Fibroblast of lung (primary cell): ENCODE measurements around the gene SESN1. TPM values are rescaled to one million over a fixed set of nuclear protein-coding genes. Genes with fewer than 3 reads are reported as not detected.
A peak's percentile ranks its signal among the peaks of the same experiment; 100 is the strongest.
"Not testable (repeated sequence)": the region's sequence is repeated elsewhere in the genome, so short reads cannot be mapped to it uniquely, and the experiment has no call there.

Source experiments
- DNase-seq, 2 donors: peaks; one replicate each; pipeline versions ENCODE4 v3.0.0 to v3.0.0-alpha.2; 2010; ENCODE audit warnings: low read depth in 2 of 2
- H2AFZ ChIP-seq: 2 replicates; pipeline ENCODE4 v1.5.1; 2012; ENCODE audit warnings: low read length, control low read depth, inconsistent platforms
- H3K27ac ChIP-seq: 2 replicates; pipeline ENCODE4 v1.5.1; 2011; ENCODE audit warnings: low read length, control low read depth; ENCODE audit not compliant: insufficient read depth
- H3K27me3 ChIP-seq: 2 replicates; pipeline ENCODE4 v1.5.1; 2011; ENCODE audit warnings: mild to moderate bottlenecking, low read length; ENCODE audit not compliant: control insufficient read depth, insufficient read depth
- H3K36me3 ChIP-seq: 2 replicates; pipeline ENCODE4 v1.5.1; 2011; ENCODE audit warnings: low read length; ENCODE audit not compliant: control insufficient read depth, insufficient read depth
- H3K4me1 ChIP-seq: 2 replicates; pipeline ENCODE4 v1.5.1; 2011; ENCODE audit warnings: low read length; ENCODE audit not compliant: control insufficient read depth, insufficient read depth; ENCODE audit errors: extremely low read depth
- H3K4me2 ChIP-seq: 2 replicates; pipeline ENCODE4 v1.5.1; 2011; ENCODE audit warnings: low read length, control low read depth; ENCODE audit not compliant: insufficient read depth; ENCODE audit errors: extremely low read depth
- H3K4me3 ChIP-seq, 4 experiments: fragments of 200-600 bp in 1 of 4; sonication (generic) in 1 of 4; replicated peaks in 1 of 4; 2 replicates each; pipeline ENCODE4 v1.5.1; 2011 to 2016; ENCODE audit warnings: low read length in 4 of 4, low read depth in 3 of 4, mild to moderate bottlenecking in 3 of 4, control low read depth in 2 of 4, inconsistent platforms in 1 of 4, mixed read lengths in 1 of 4; ENCODE audit not compliant: insufficient read depth in 1 of 4; ENCODE audit errors: control extremely low read depth in 1 of 4
- H3K79me2 ChIP-seq: 2 replicates; pipeline ENCODE4 v1.5.1; 2012; ENCODE audit warnings: mild to moderate bottlenecking, low read length, inconsistent platforms; ENCODE audit not compliant: control insufficient read depth, insufficient read depth
- H3K9ac ChIP-seq: 2 replicates; pipeline ENCODE4 v1.5.1; 2011; ENCODE audit warnings: mild to moderate bottlenecking, low read length, control low read depth; ENCODE audit not compliant: insufficient read depth
- H3K9me3 ChIP-seq: 2 replicates; pipeline ENCODE4 v1.5.1; 2012; ENCODE audit warnings: low read depth, low read length; ENCODE audit not compliant: control insufficient read depth, insufficient read depth
- H4K20me1 ChIP-seq: 2 replicates; pipeline ENCODE4 v1.5.1; 2011; ENCODE audit warnings: low read length; ENCODE audit not compliant: control insufficient read depth, insufficient read depth; ENCODE audit errors: extremely low read depth
- EZH2 ChIP-seq: IDR thresholded peaks from 2 replicates; pipeline ENCODE4 v1.5.1; 2012; ENCODE audit warnings: low read length, control low read depth, mild to moderate bottlenecking; ENCODE audit errors: missing control alignments
- polyA minus RNA-seq: library from RNA; depleted of rRNA, polyadenylated mRNA; stranded (reverse); fragments of >200 nt; gene quantifications from 2 replicates; pipeline ENCODE4 v1.2.3, GENCODE V29; 2011; ENCODE audit warnings: low replicate concordance
- polyA plus RNA-seq, 2 donors: library from polyadenylated mRNA; depleted of rRNA in 1 of 2; stranded (reverse) in 1 of 2; unstranded in 1 of 2; fragments of >200 nt; gene quantifications; 2 replicates each; pipeline ENCODE4 v1.2.1, GENCODE V29; 2011 to 2012; ENCODE audit warnings: missing spikeins in 1 of 2
- total RNA-seq: library from RNA; depleted of rRNA; stranded (reverse); fragments of >200 nt; gene quantifications from 2 replicates; pipeline ENCODE4 v1.2.1, GENCODE V29; 2014
- TF ChIP-seq, protein P1 (sequence below), 2 donors: IDR thresholded peaks in 1 of 2; conservative IDR thresholded peaks in 1 of 2; 1 replicate in 1 of 2; 2 replicates in 1 of 2; pipeline ENCODE4 v1.5.1; 2011 to 2012; ENCODE audit warnings: low read length in 2 of 2, control low read depth in 1 of 2, inconsistent platforms in 1 of 2, low read depth in 1 of 2, mild to moderate bottlenecking in 1 of 2

The SESN1 gene
- total RNA-seq: 30.6 and 34.5 TPM in 2 replicates
- 12.7 and 16.7 TPM in 2 replicates for polyA plus RNA-seq
- 8.9 and 9.7 TPM in 2 replicates for polyA plus RNA-seq (2012)
- 1.6 and 3.3 TPM in 2 replicates for polyA minus RNA-seq

DNA sequence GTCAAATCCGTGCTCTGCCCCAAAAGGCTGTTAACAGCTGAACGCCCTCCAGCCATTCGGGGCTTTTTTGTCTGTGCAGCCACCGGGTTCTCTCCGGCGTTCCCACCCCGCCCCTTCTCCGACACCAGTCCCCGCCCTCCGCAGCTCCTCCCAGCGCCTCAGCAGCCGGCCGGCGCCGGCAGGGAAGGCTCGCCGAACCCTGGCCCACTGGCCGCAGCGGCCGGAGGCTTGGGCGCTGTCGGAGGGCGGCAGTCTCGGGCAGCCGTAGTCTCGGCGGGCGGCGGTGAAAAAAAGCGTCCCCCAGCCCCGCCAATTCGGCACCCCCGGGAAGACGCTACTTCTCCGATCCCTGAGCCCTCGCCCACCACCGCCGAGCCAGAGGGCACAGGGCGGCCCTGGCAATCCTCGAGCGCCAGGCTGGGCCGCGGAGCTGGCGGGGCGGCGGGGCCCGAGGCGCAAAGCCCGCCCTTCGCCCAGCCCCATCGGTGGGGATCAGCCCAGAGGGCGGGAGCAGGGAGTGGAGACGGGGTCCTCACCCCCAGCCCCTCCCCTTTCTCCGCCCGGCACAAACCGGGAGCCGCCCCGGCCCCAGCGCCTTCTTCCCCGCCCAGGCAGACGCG lies at the start of gene SESN1:
Gene SESN1, minus strand, starts transcription at position 431 of the 620 bp plus-strand sequence. CDS start 773 bp downstream, outside the sequence.
- DNase-seq: peak; percentile 91 to 97
- peaks cover 48% of the 10 kb centered on the region for H3K79me2 ChIP-seq
- peak within 1 kb of the TSS; percentile 98 for H3K27ac ChIP-seq
- peak within 1 kb of the TSS; percentile 83 to 99 (median 96) for H3K4me3 ChIP-seq
- H3K4me2 ChIP-seq: peak within 1 kb of the TSS; percentile 93
- peaks cover 10% of the 10 kb centered on the region for H3K4me1 ChIP-seq
- H3K9me3 ChIP-seq: no peaks in the 10 kb centered on the region
- H3K27me3 ChIP-seq: no peaks in the 10 kb centered on the region
- TF ChIP-seq EZH2: no peak
- TF ChIP-seq, protein P1, sequence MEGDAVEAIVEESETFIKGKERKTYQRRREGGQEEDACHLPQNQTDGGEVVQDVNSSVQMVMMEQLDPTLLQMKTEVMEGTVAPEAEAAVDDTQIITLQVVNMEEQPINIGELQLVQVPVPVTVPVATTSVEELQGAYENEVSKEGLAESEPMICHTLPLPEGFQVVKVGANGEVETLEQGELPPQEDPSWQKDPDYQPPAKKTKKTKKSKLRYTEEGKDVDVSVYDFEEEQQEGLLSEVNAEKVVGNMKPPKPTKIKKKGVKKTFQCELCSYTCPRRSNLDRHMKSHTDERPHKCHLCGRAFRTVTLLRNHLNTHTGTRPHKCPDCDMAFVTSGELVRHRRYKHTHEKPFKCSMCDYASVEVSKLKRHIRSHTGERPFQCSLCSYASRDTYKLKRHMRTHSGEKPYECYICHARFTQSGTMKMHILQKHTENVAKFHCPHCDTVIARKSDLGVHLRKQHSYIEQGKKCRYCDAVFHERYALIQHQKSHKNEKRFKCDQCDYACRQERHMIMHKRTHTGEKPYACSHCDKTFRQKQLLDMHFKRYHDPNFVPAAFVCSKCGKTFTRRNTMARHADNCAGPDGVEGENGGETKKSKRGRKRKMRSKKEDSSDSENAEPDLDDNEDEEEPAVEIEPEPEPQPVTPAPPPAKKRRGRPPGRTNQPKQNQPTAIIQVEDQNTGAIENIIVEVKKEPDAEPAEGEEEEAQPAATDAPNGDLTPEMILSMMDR (conservative IDR thresholded peaks at IDR 0.05 in 1 of 2, IDR thresholded peaks at IDR 0.05 in 1 of 2; ENCODE audit: low read depth in 1 of 2, low read length in 2 of 2): no peak
- H4K20me1 ChIP-seq: no peaks in the 10 kb centered on the region
- H3K9ac ChIP-seq: peak within 1 kb of the TSS; percentile 94
- no peaks in the 10 kb centered on the region for H3K36me3 ChIP-seq
- H2AFZ ChIP-seq: peak within 1 kb of the TSS; percentile 99

DNA sequence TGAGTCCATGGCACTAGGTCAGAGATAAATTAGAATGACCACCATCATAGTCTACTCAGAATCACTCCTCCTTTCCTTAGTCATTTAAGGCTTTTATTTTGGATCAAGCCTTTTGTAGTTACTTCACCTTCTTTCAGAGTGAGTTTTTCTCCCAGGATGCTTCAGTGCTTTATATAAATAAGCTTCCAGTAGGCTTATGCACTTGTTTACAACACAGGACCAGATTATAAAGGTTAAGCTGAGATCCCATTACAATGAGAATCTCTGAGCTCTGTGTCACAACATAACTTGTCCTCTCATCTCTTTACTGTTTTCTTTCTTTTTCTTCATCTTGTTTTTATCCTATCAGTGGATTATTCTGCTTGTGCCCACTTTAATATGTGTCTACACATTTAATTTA lies 48.5 kb upstream of the SESN1 start:
- no peaks in the 10 kb centered on the region for H4K20me1 ChIP-seq
- no peak overlapping the region for H3K4me3 ChIP-seq
- H3K36me3 ChIP-seq: no peaks in the 10 kb centered on the region
- H3K9me3 ChIP-seq: no peaks in the 10 kb centered on the region
- no peaks in the 10 kb centered on the region for H3K27me3 ChIP-seq
- no peak overlapping the region for H3K27ac ChIP-seq
- no peak overlapping the region for H3K9ac ChIP-seq
- no peak overlapping the region for H3K4me2 ChIP-seq
- peak in 1 of 2 donors; percentile 15 for DNase-seq
- H3K79me2 ChIP-seq: no peaks in the 10 kb centered on the region
- H3K4me1 ChIP-seq: no peaks in the 10 kb centered on the region
- no peak for TF ChIP-seq EZH2
- TF ChIP-seq, protein P1 (conservative IDR thresholded peaks at IDR 0.05 in 1 of 2, IDR thresholded peaks at IDR 0.05 in 1 of 2; ENCODE audit: low read depth in 1 of 2, low read length in 2 of 2): no peak
- H2AFZ ChIP-seq: no peak overlapping the region

DNA sequence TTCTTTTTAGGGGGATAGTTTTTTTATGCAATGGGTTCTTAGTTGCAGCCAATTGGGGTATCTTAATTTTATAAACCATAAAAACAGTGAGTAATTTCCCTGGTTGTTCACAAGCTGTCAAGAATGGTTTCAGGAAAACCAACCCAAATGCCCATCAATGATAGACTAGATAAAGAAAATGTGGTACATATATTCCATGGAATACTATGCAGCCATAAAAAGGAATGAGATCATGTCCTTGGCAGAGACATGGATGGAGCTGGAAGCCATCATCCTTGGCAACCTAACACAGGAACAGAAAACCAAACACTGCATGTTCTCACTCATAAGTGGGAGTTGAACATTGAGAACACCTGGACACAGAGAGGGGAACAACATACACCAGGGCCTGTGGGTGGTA lies 47.4 kb upstream of the SESN1 start:
- H3K4me1 ChIP-seq, H3K36me3 ChIP-seq, H3K9ac ChIP-seq, H3K27ac ChIP-seq, H3K4me2 ChIP-seq, H3K27me3 ChIP-seq, DNase-seq, H4K20me1 ChIP-seq, H3K9me3 ChIP-seq, H3K79me2 ChIP-seq, H2AFZ ChIP-seq, H3K4me3 ChIP-seq: not testable (repeated sequence)
